Endothelial cell (in vitro differentiated cells): ENCODE data around the gene RHOH. TPM values are rescaled to one million over a fixed set of nuclear protein-coding genes. Genes with fewer than 3 reads are reported as not detected.

ENCODE experiments used
- DNase-seq: peaks from one replicate; pipeline ENCODE4 v3.0.0; 2021; ENCODE audit warnings: low spot score
- H3K27ac Mint-ChIP-seq: one replicate; pipeline ENCODE4 v1.8.0; 2021; ENCODE audit warnings: mixed read lengths, inconsistent platforms; ENCODE audit not compliant: unreplicated experiment
- H3K27me3 Mint-ChIP-seq: one replicate; pipeline ENCODE4 v1.8.0; 2021; ENCODE audit warnings: mild to moderate bottlenecking, moderate library complexity, mixed read lengths, inconsistent platforms; ENCODE audit not compliant: unreplicated experiment
- H3K36me3 Mint-ChIP-seq: one replicate; pipeline ENCODE4 v1.8.0; 2021; ENCODE audit warnings: mild to moderate bottlenecking, low read depth, mixed read lengths, inconsistent platforms; ENCODE audit not compliant: unreplicated experiment
- H3K4me1 Mint-ChIP-seq: one replicate; pipeline ENCODE4 v1.8.0; 2021; ENCODE audit warnings: mild to moderate bottlenecking, mixed read lengths, inconsistent platforms; ENCODE audit not compliant: unreplicated experiment
- H3K4me3 Mint-ChIP-seq: one replicate; pipeline ENCODE4 v1.8.0; 2021; ENCODE audit warnings: mild to moderate bottlenecking, mixed read lengths, inconsistent platforms; ENCODE audit not compliant: unreplicated experiment
- H3K9me3 Mint-ChIP-seq: one replicate; pipeline ENCODE4 v1.8.0; 2021; ENCODE audit warnings: mixed read lengths, inconsistent platforms; ENCODE audit not compliant: unreplicated experiment
- CTCF ChIP-seq: fragments of 200-600 bp; sonication (generic); IDR thresholded peaks from one replicate; pipeline ENCODE4 v1.5.0; 2021; ENCODE audit warnings: antibody characterized with exemption; ENCODE audit not compliant: unreplicated experiment
- total RNA-seq: library from RNA; stranded (reverse); fragmentation: NEBNext Ultra II Directional; extraction: Animal tissue kit (Norgen Biotek cat#: 25700); gene quantifications from one replicate; pipeline ENCODE4 v1.2.1, GENCODE V29; 2021; ENCODE audit not compliant: unreplicated experiment

The RHOH gene
- total RNA-seq, 1 donor from 2014 or later: 20.4 TPM

DNA sequence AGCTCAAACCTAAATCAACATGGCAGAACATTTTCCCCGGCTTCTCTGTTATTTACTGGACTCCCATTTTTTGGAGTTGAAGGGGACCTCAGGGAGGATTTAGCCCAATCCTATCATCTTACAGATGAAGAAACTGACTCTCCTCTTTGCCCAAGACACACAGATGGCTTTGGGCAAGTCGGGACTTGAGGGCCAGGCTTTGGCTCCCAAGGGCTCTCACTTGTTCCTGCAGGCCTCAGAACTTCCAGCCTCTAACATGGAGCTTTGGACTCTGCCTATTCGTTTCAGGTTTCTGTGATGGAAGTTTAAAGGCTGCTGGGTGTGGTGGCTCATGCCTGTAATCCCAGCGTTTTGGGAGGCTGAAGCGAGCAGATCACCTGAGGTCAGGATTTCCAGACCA, 59.5 kb downstream of the RHOH start:
- peaks cover 5% of the 10 kb centered on the region for H3K4me1 Mint-ChIP-seq
- H3K27ac Mint-ChIP-seq: no peak overlapping the region
- no peaks in the 10 kb centered on the region for H3K27me3 Mint-ChIP-seq
- H3K4me3 Mint-ChIP-seq: no peak overlapping the region
- TF ChIP-seq CTCF: no peak
- H3K36me3 Mint-ChIP-seq: no peaks in the 10 kb centered on the region
- no peak for DNase-seq
- H3K9me3 Mint-ChIP-seq: no peaks in the 10 kb centered on the region

DNA sequence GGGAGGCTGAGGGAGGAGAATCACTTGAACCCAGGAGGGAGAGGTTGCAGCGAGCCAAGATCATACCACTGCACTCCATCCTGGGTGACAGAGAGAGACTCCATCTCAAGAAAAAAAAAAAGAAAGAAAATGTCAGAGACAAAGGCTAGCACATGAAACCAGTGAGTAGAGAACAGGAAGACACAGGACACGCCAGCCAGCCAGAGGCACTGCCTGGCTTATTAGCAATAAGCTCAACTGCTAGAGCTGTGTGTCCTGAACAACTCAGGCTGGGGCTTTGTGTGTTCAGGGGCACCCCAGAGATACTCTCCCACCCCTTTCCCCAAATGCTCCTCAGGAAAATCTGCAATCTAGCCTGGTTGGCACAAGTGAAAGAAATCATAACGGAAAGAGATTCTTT, 60.0 kb downstream of the RHOH start:
- no peak overlapping the region for H3K4me3 Mint-ChIP-seq
- no peaks in the 10 kb centered on the region for H3K9me3 Mint-ChIP-seq
- H3K36me3 Mint-ChIP-seq: no peaks in the 10 kb centered on the region
- H3K27ac Mint-ChIP-seq: no peak overlapping the region
- H3K4me1 Mint-ChIP-seq: peaks cover 7% of the 10 kb centered on the region
- no peaks in the 10 kb centered on the region for H3K27me3 Mint-ChIP-seq
- no peak for DNase-seq
- no peak for TF ChIP-seq CTCF

- Mint-ChIP-seq H3K4me3 (no peak overlapping the region), H3K4me1 (peaks cover 7% of the 10 kb centered on the region), H3K9me3 (no peaks in the 10 kb centered on the region), H3K36me3 (no peaks in the 10 kb centered on the region), H3K27me3 (no peaks in the 10 kb centered on the region), H3K27ac (no peak overlapping the region)
- TF ChIP-seq CTCF: no peak
- DNase-seq: no peak
These were observed 61.8 kb downstream of the RHOH start for GRCh38 chr4:40258627-40259026.

GRCh38 chr4:40261231-40262076, 64.6 kb downstream of the RHOH start:
- H3K27ac Mint-ChIP-seq: no peak overlapping the region

More at GRCh38 chr4:40261231-40262076, 64.6 kb downstream of the RHOH start:
- DNase-seq: no peak
- Mint-ChIP-seq H3K36me3 (no peaks in the 10 kb centered on the region), H3K4me1 (peaks cover 7% of the 10 kb centered on the region), H3K9me3 (no peaks in the 10 kb centered on the region), H3K4me3 (no peak overlapping the region), H3K27me3 (peaks cover 3% of the 10 kb centered on the region)
- TF ChIP-seq CTCF: no peak
